ENCODE measurements around the gene DCST1. TPM values are rescaled to one million over a fixed set of nuclear protein-coding genes. Genes with fewer than 3 reads are reported as not detected.

DCST1 gene
- total RNA-seq, 1 donor from 2014 or later, result not detected

GRCh38 chr1:155081472-155082300 lies 48.1 kb downstream of the DCST1 start:
- Mint-ChIP-seq H3K27ac (peak overlapping the region; percentile 59), H3K4me3 (peak overlapping the region; percentile 80), H3K4me1 (ENCODE audit: low read depth) (peaks cover 49% of the 10 kb centered on the region), H3K27me3 (ENCODE audit: insufficient read depth) (peaks cover 54% of the 10 kb centered on the region), H3K36me3 (ENCODE audit: low read depth) (peaks cover 4% of the 10 kb centered on the region), H3K9me3 (no peaks in the 10 kb centered on the region)
- intact Hi-C loops (cut with micrococcal nuclease), result loop anchor here (1.0 to 10.0 kb wide), 5 partner anchors 10 to 757 kb away; partner anchors contain the start of genes ADAR, AQP10 and ATP8B2
- no peak for DNase-seq (ENCODE audit: low spot score)

DNA sequence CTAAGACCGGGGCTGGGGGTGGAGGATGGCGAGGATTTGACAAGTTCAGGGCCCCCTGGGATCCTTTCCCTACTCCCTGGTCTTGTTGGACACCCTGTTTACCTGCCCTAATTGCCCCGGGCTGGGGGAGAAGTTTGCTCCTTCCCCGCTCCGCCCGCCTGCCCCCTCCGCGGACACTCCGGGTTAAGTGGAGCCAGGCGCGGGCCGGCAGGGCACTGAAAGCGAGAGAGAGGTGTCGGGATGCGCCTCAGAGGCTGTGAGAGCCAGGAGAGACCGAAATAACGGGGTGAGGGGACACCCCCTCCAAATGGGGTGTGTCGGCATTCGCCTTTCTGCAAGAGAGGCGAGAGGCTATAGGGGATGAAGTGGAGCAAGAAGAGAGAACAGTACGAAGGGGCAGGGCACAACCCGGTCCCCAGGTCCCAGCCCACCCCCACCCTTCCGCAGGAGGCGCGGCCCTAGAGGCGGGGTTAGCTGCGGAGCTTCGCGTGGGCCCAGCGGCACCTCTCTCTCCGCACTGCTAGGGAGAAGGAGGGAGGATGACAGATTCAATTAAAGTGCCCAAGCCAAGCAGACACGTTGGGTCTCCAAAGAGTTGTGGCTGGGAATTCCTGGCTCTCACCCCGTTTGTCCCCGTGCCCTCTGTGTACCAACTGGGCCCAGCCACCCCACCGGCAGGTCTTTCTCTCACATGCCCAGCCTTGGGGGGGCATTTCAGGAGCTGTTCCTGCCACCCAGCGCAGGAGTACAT lies 48.9 kb downstream of the DCST1 start:
- Mint-ChIP-seq H3K27me3 (ENCODE audit: insufficient read depth) (peaks cover 52% of the 10 kb centered on the region), H3K4me1 (ENCODE audit: low read depth) (peaks cover 48% of the 10 kb centered on the region), H3K36me3 (ENCODE audit: low read depth) (peaks cover 4% of the 10 kb centered on the region), H3K9me3 (no peaks in the 10 kb centered on the region), H3K4me3 (peak overlapping the region; percentile 52), H3K27ac (no peak overlapping the region)
- DNase-seq (ENCODE audit: low spot score), result no peak
- intact Hi-C loops (cut with micrococcal nuclease), result loop anchor here (5.0 to 10.0 kb wide), 3 partner anchors 475 to 758 kb away; partner anchors contain the start of genes ADAR, AQP10 and ATP8B2

DNA sequence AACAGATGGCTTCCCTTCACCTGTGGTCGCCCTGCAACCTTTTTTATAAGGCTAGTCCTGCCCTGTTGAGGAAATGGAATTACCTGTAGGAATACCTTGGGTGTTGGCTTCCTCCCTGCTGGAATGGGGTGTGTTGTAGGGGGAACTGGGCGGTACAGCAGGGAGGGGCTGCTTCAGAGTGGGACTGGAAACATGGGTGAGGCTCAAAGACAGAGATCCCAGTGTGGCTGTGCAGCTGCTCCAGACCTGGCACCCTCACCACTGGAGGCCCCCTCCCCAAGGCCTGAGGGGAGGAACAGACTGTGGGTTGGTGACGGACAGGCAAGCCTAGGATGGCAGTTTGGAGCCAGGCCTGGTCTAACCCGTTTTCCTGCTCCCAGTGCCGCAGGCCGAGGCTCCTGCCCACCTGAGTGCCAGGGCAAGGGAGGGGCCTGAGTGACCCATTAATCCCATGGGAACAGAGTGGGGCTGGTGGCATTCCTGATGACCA lies 49.5 kb downstream of the DCST1 start:
- Mint-ChIP-seq H3K4me1 (ENCODE audit: low read depth) (peaks cover 42% of the 10 kb centered on the region), H3K27me3 (ENCODE audit: insufficient read depth) (peaks cover 46% of the 10 kb centered on the region), H3K36me3 (ENCODE audit: low read depth) (peaks cover 4% of the 10 kb centered on the region), H3K27ac (no peak overlapping the region), H3K4me3 (peak overlapping the region; percentile 52), H3K9me3 (no peaks in the 10 kb centered on the region)
- intact Hi-C loops (cut with micrococcal nuclease), result loop anchor here (5.0 to 10.0 kb wide), 3 partner anchors 476 to 758 kb away; partner anchors contain the start of genes ADAR, AQP10 and ATP8B2
- DNase-seq (ENCODE audit: low spot score), result no peak

GRCh38 chr1:155083865-155084721 lies 50.5 kb downstream of the DCST1 start:
- peaks cover 41% of the 10 kb centered on the region for H3K4me1 Mint-ChIP-seq (ENCODE audit: low read depth)
- H3K27me3 Mint-ChIP-seq (ENCODE audit: insufficient read depth), result peaks cover 39% of the 10 kb centered on the region
- H3K4me3 Mint-ChIP-seq, result peak overlapping the region; percentile 88
- peaks cover 4% of the 10 kb centered on the region for H3K36me3 Mint-ChIP-seq (ENCODE audit: low read depth)
- H3K27ac Mint-ChIP-seq, result peak overlapping the region; percentile 94
- intact Hi-C loops (cut with micrococcal nuclease), result loop anchor here (1.0 to 10.0 kb wide), 9 partner anchors 8 to 759 kb away; partner anchors contain the start of genes ADAR, AQP10, ATP8B2 and EFNA4
- no peaks in the 10 kb centered on the region for H3K9me3 Mint-ChIP-seq
- no peak for DNase-seq (ENCODE audit: low spot score)

DNA sequence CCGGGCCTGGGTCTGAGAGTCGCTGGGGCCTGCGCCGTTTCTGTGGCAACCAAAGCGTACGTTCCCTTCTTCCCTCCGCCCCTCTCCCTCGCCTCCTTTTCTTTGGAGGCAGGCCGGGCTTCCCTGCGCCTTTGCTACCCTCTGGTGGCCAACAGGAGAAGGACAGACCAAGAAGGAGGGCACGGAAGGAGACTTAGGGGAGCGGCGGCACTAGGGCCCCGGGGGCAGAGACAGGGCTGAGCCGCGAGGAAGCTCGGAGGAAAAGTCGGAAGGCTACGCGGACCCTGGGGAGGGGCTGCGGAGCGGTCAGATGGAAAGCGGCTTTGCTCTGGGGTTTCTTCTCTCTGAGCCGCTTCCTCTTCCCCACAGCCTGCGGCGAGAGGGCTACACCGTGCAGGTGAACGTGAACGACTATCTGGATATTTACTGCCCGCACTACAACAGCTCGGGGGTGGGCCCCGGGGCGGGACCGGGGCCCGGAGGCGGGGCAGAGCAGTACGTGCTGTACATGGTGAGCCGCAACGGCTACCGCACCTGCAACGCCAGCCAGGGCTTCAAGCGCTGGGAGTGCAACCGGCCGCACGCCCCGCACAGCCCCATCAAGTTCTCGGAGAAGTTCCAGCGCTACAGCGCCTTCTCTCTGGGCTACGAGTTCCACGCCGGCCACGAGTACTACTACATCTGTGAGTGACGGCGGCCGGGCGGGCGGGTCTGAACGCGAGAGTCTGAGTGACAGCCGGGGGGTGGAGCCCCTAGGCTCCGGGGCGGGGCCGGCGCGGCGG lies 51.3 kb downstream of the DCST1 start:
- Mint-ChIP-seq H3K9me3 (no peaks in the 10 kb centered on the region), H3K4me1 (ENCODE audit: low read depth) (peaks cover 34% of the 10 kb centered on the region), H3K4me3 (peak overlapping the region; percentile 88), H3K27me3 (ENCODE audit: insufficient read depth) (peaks cover 31% of the 10 kb centered on the region), H3K36me3 (ENCODE audit: low read depth) (peaks cover 4% of the 10 kb centered on the region), H3K27ac (peak overlapping the region; percentile 94)
- intact Hi-C loops (cut with micrococcal nuclease), result loop anchor here (1.0 to 10.0 kb wide), 15 partner anchors 7 to 760 kb away; partner anchors contain the start of genes ADAR, AQP10, ATP8B2 and CKS1B
- DNase-seq (ENCODE audit: low spot score), result peak; percentile 89

GRCh38 chr1:155085504-155086127 lies 52.0 kb downstream of the DCST1 start:
- intact Hi-C loops (cut with micrococcal nuclease), result loop anchor here (1.0 to 10.0 kb wide), 11 partner anchors 40 to 761 kb away; partner anchors contain the start of genes AQP10, ATP8B2, CKS1B and KRTCAP2
- Mint-ChIP-seq H3K27me3 (ENCODE audit: insufficient read depth) (peaks cover 27% of the 10 kb centered on the region), H3K27ac (peak overlapping the region; percentile 94)

DNA sequence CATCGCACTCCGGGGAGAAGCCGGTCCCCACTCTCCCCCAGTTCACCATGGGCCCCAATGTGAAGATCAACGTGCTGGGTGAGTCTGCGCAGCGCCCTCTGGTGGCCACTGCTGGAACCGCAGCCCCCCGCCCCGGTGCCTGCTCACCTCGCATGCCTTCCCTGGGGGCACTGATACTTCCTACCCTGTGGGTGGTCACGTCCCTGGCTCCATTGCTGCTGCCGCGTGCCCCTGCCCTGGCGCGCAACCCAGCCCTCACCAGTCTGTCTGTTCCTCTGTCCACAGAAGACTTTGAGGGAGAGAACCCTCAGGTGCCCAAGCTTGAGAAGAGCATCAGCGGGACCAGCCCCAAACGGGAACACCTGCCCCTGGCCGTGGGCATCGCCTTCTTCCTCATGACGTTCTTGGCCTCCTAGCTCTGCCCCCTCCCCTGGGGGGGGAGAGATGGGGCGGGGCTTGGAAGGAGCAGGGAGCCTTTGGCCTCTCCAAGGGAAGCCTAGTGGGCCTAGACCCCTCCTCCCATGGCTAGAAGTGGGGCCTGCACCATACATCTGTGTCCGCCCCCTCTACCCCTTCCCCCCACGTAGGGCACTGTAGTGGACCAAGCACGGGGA lies 52.6 kb downstream of the DCST1 start:
- Mint-ChIP-seq H3K27ac (peak overlapping the region; percentile 81), H3K4me1 (ENCODE audit: low read depth) (peaks cover 34% of the 10 kb centered on the region), H3K36me3 (ENCODE audit: low read depth) (peaks cover 4% of the 10 kb centered on the region), H3K9me3 (no peaks in the 10 kb centered on the region), H3K27me3 (ENCODE audit: insufficient read depth) (peaks cover 23% of the 10 kb centered on the region), H3K4me3 (peak overlapping the region; percentile 67)
- intact Hi-C loops (cut with micrococcal nuclease), result loop anchor here (1.0 to 10.0 kb wide), 4 partner anchors 82 to 761 kb away; partner anchors contain the start of genes AQP10, ATP8B2 and RUSC1
- DNase-seq (ENCODE audit: low spot score), result peak; percentile 73

More at GRCh38 chr1:155085504-155086127, 52.0 kb downstream of the DCST1 start:
- DNase-seq (ENCODE audit: low spot score), result peak; percentile 59
- Mint-ChIP-seq H3K9me3 (no peaks in the 10 kb centered on the region), H3K4me1 (ENCODE audit: low read depth) (peaks cover 34% of the 10 kb centered on the region), H3K4me3 (peak overlapping the region; percentile 88), H3K36me3 (ENCODE audit: low read depth) (peaks cover 4% of the 10 kb centered on the region)

DNA sequence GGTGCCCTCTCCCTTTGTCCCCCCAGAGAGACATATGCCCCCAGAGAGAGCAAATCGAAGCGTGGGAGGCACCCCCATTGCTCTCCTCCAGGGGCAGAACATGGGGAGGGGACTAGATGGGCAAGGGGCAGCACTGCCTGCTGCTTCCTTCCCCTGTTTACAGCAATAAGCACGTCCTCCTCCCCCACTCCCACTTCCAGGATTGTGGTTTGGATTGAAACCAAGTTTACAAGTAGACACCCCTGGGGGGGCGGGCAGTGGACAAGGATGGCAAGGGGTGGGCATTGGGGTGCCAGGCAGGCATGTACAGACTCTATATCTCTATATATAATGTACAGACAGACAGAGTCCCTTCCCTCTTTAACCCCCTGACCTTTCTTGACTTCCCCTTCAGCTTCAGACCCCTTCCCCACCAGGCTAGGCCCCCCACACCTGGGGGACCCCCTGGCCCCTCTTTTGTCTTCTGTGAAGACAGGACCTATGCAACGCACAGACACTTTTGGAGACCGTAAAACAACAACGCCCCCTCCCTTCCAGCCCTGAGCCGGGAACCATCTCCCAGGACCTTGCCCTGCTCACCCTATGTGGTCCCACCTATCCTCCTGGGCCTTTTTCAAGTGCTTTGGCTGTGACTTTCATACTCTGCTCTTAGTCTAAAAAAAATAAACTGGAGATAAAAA lies 53.4 kb downstream of the DCST1 start:
- no peaks in the 10 kb centered on the region for H3K36me3 Mint-ChIP-seq (ENCODE audit: low read depth)
- intact Hi-C loops (cut with micrococcal nuclease), result loop anchor here (1.0 to 10.0 kb wide), 4 partner anchors 81 to 762 kb away; partner anchors contain the start of genes AQP10, ATP8B2 and RUSC1
- H3K4me1 Mint-ChIP-seq (ENCODE audit: low read depth), result peaks cover 31% of the 10 kb centered on the region
- peaks cover 17% of the 10 kb centered on the region for H3K27me3 Mint-ChIP-seq (ENCODE audit: insufficient read depth)
- H3K4me3 Mint-ChIP-seq, result peak overlapping the region; percentile 57
- H3K9me3 Mint-ChIP-seq, result no peaks in the 10 kb centered on the region
- H3K27ac Mint-ChIP-seq, result no peak overlapping the region
- DNase-seq (ENCODE audit: low spot score), result no peak

- Mint-ChIP-seq H3K4me3 (no peak overlapping the region), H3K27ac (no peak overlapping the region), H3K9me3 (no peaks in the 10 kb centered on the region), H3K36me3 (ENCODE audit: low read depth) (no peaks in the 10 kb centered on the region), H3K27me3 (ENCODE audit: insufficient read depth) (peaks cover 20% of the 10 kb centered on the region), H3K4me1 (ENCODE audit: low read depth) (peaks cover 7% of the 10 kb centered on the region)
- intact Hi-C loops (cut with micrococcal nuclease), result loop anchor here (1.0 to 5.0 kb wide), 5 partner anchors 7 to 82 kb away; partner anchors contain the start of genes EFNA1, KRTCAP2, SLC50A1 and TRIM46
- peak; percentile 69 for DNase-seq (ENCODE audit: low spot score)
Observed at GRCh38 chr1:155091071-155092051, 57.7 kb downstream of the DCST1 start.
